Epithelial cell of proximal tubule (primary cell): ENCODE data around the gene SECTM1. TPM values are rescaled to one million over a fixed set of nuclear protein-coding genes. Genes with fewer than 3 reads are reported as not detected.
"Not testable (repeated sequence)": the region's sequence is repeated elsewhere in the genome, so short reads cannot be mapped to it uniquely, and the experiment has no call there.

Source experiments
- DNase-seq: peaks from one replicate; pipeline ENCODE4 v3.0.0-alpha.2; 2011; ENCODE audit warnings: low read depth
- H3K4me3 ChIP-seq: 2 replicates; pipeline ENCODE4 v1.5.1; 2011; ENCODE audit warnings: low read depth, mild to moderate bottlenecking, low read length
- CTCF ChIP-seq: conservative IDR thresholded peaks from 2 replicates; pipeline ENCODE4 v1.5.1; 2012; ENCODE audit warnings: low read depth, mild to moderate bottlenecking, low read length
- total RNA-seq: library from RNA; depleted of rRNA; stranded (reverse); fragments of >200 nt; gene quantifications from 2 replicates; pipeline ENCODE4 v1.2.3, GENCODE V29; 2015

SECTM1 gene
- total RNA-seq, 1 donor from 2014 or later: 0.75 TPM

GRCh38 chr17:82348866-82349265, 15.3 kb upstream of the SECTM1 start:
- no peak overlapping the region for H3K4me3 ChIP-seq
- no peak for DNase-seq
- no peak for TF ChIP-seq CTCF

GRCh38 chr17:82348434-82348833, 14.9 kb upstream of the SECTM1 start:
- no peak for DNase-seq
- H3K4me3 ChIP-seq: no peak overlapping the region
- no peak for TF ChIP-seq CTCF

DNA sequence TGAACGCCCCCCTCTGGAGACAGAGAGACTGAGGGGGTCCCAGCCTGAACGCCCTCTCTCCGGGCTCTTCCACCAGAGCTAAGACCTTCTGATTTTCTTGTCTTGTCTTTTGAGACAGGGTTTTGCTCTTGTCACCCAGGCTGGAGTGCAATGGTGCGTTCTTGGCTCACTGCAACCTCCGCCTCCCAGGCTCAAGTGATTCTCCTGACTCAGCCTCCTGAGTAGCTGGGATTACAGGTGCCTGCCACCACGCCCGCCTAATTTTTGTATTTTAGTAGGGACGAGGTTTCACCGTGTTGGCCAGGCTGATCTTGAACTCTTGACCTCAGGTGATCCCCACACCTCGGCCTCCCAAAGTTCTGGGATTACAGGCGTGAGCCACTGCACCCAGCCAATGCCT, 14.4 kb upstream of the SECTM1 start:
- H3K4me3 ChIP-seq, DNase-seq: not testable (repeated sequence)

GRCh38 chr17:82346342-82347300, 13.1 kb upstream of the SECTM1 start:
- H3K4me3 ChIP-seq: no peak overlapping the region
- DNase-seq: no peak
- TF ChIP-seq CTCF: no peak

GRCh38 chr17:82345151-82345976, 11.8 kb upstream of the SECTM1 start:
- DNase-seq: no peak
- TF ChIP-seq CTCF: no peak
- H3K4me3 ChIP-seq: no peak overlapping the region

DNA sequence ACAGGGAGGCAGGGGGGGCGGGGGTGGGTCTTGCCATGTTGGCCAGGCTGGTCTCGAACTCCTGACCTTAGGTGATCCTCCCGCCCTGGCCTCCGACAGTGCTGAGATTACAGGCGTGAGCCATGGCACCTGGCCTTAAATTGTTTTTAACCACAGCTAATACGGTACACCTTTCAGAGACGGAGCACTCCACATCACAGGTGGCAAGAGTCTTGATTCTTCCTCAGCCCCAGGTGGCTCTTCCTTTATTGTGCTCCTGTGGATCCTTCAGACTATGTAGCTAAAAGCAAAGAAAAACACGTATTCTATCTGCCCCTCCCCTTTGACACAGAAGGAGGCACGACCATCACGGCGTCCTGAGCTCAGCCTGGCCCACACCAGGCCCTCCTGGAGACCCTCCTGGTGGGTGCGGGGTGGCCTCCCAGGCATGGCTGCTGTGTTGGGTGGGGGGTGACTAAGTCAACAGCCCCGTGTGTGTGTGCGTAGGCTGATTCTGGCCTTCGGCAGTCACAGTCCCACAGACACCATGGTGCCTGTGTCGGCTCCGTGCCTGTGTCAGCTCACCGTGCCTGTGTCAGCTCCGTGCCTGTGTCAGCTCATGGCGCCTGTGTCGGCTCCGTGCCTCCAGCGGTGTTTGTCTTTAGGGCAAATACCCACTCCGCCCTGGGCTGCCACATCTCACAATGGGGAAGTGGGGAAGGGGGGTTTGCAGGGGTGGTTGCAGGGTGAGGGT, 10.8 kb upstream of the SECTM1 start:
- DNase-seq: no peak
- H3K4me3 ChIP-seq: no peak overlapping the region
- no peak for TF ChIP-seq CTCF

- DNase-seq: no peak
These were observed 10.0 kb upstream of the SECTM1 start for GRCh38 chr17:82343560-82343959.

More at GRCh38 chr17:82343560-82343959, 10.0 kb upstream of the SECTM1 start:
- no peak for TF ChIP-seq CTCF
- no peak overlapping the region for H3K4me3 ChIP-seq
